ENCODE results near the gene LSP1. TPM values are rescaled to one million over a fixed set of nuclear protein-coding genes. Genes with fewer than 3 reads are reported as not detected.

The LSP1 gene
- total and polyA plus RNA-seq, 2 of the 13 experiments (the other 11 are each of a cell fraction or from before 2014, with no cell fraction given) = 0.59 to 1.00 TPM

DNA sequence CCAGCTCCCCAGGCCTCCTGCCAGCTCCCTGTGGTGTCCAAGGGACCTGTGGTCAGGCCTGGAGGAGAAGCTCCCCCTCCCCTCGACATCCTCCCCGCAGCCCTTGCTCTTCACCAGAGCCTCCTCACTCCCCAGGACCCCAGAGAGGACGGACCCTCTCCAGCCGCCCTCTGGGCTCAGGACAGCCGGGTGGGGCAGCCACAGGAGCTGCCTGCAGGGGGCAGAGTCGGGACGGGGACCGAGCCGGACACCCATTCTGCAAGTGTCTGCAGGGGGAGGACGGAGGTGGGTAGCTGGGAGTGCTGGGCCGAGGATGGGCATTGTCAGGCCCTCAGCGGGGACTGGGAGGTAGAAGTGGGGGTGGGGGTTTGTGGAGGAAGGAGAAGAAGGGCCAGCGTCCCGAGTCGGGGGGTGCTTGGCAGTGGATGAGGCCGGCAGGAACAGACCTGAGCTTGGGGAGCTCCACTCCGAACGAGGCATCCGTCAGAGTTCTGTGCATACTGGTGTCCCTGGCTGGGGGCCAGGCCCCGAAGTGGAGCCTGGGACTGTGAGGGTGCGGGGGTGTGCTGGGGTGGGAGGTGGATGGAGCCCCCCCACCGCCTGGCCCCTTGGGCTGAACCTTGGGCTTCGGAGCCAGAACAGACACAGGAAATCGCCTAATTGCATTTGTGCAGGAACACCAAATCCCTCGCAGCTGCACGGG is 23.6 kb downstream of the LSP1 start:
- peaks cover 11 to 53% of the 10 kb centered on the region in 2 experiments; a peak in 4 of 5 replicates for H3K27me3 ChIP-seq (ENCODE audit: control insufficient read depth in 1 of 2, insufficient read depth in 2 of 2, low read length in 2 of 2)
- DNase-seq (ENCODE audit: low spot score) = peak; percentile 27
- intact Hi-C loops (cut with micrococcal nuclease; ENCODE audit: unreplicated experiment) = no loop called here
- no peak overlapping the region for H2AFZ ChIP-seq (ENCODE audit: low read length)
- in situ Hi-C loops (cut with HindIII; ENCODE audit: extremely low pct_ligation_motif_present, low pct_unique_long_range_greater_than_20kb) = no loop called here
- FAIRE-seq = peak; percentile 65
- CTCF ChIA-PET (ENCODE audit: low intra/inter-chr PET ratio, low total read pairs) = interaction anchor here (0.6 to 2.9 kb wide), 4 partner anchors 183 to 331 kb away, joined by 3 to 36 read pairs (median 5); no protein-coding TSS in a partner anchor
- BruUV-seq (replicated peaks) = no TSS peak
- no peak overlapping the region for H3K9ac ChIP-seq (ENCODE audit: insufficient read depth, low read depth, low read length)
- no peaks in the 10 kb centered on the region for H3K9me3 ChIP-seq (ENCODE audit: low read length)
- H3K4me2 ChIP-seq (ENCODE audit: low read depth, low read length) = peak overlapping the region; percentile 32; the same call in 1 of the 2 replicates
- no peaks in the 10 kb centered on the region for H4K20me1 ChIP-seq (ENCODE audit: insufficient read depth, low read length)
- H3K79me2 ChIP-seq (ENCODE audit: insufficient read depth, low read length) = no peaks in the 10 kb centered on the region
- peaks cover 28% of the 10 kb centered on the region for H3K4me1 ChIP-seq (ENCODE audit: insufficient read depth, low read length)
- peak; percentile 66 for ATAC-seq
- 20% methylated on average over 19 of the region's 26 CpGs for WGBS (ENCODE audit: low lambda C conversion rate)
- no peak overlapping the region for H3K27ac ChIP-seq (ENCODE audit: extremely low read length, insufficient read depth, low read length)
- POLR2A ChIA-PET = interaction anchor here (1.1 to 1.8 kb wide), 2 partner anchors 182 to 275 kb away, joined by 4 read pairs; no protein-coding TSS in a partner anchor
- no peak overlapping the region for H3K4me3 ChIP-seq (replicated peaks in 1 of 3; ENCODE audit: insufficient read depth in 1 of 3, low read depth in 2 of 3, low read length in 3 of 3)
- H3K36me3 ChIP-seq (replicated peaks in 1 of 2; ENCODE audit: control insufficient read depth in 1 of 2, insufficient read depth in 2 of 2, low read length in 2 of 2) = no peaks in the 10 kb centered on the region
- TF ChIP-seq, protein P1, sequence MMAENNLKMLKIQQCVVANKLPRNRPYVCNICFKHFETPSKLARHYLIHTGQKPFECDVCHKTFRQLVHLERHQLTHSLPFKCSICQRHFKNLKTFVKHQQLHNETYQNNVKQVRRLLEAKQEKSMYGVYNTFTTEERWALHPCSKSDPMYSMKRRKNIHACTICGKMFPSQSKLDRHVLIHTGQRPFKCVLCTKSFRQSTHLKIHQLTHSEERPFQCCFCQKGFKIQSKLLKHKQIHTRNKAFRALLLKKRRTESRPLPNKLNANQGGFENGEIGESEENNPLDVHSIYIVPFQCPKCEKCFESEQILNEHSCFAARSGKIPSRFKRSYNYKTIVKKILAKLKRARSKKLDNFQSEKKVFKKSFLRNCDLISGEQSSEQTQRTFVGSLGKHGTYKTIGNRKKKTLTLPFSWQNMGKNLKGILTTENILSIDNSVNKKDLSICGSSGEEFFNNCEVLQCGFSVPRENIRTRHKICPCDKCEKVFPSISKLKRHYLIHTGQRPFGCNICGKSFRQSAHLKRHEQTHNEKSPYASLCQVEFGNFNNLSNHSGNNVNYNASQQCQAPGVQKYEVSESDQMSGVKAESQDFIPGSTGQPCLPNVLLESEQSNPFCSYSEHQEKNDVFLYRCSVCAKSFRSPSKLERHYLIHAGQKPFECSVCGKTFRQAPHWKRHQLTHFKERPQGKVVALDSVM (CRISPR knock-in tag; IDR thresholded peaks at IDR 0.05) = no peak
- TF ChIP-seq ZSCAN12 (CRISPR knock-in tag; IDR thresholded peaks at IDR 0.05) = no peak
- 0 out of 2 replicates have a peak, but pooled peaks have one; percentile 26 for TF ChIP-seq ZFX (CRISPR knock-in tag; IDR thresholded peaks at IDR 0.05; ENCODE audit: low read depth)
- no peak for TF ChIP-seq RBAK (CRISPR knock-in tag; IDR thresholded peaks at IDR 0.05)
- TF ChIP-seq PCBP1 (IDR thresholded peaks at IDR 0.05; ENCODE audit: borderline replicate concordance, low read depth, low read length) = 0 out of 2 replicates have a peak, but pooled peaks have one; percentile 55
- no peak for TF ChIP-seq KLF11 (CRISPR knock-in tag; IDR thresholded peaks at IDR 0.05)
- TF ChIP-seq RAD21 (CRISPR knock-in tag; IDR thresholded peaks at IDR 0.05) = peak; percentile 45
- TF ChIP-seq STAG1 (CRISPR knock-in tag; IDR thresholded peaks at IDR 0.05) = peak; percentile 60
- TF ChIP-seq RBM39 (IDR thresholded peaks at IDR 0.05; ENCODE audit: low read depth, low read length, poor library complexity, severe bottlenecking) = peak; percentile 33
- TF ChIP-seq ELF4 (CRISPR knock-in tag; IDR thresholded peaks at IDR 0.05; ENCODE audit: borderline replicate concordance) = no peak
- TF ChIP-seq HNF4G (IDR thresholded peaks at IDR 0.05; ENCODE audit: borderline replicate concordance, low read depth, low read length) = no peak
- no peak for TF ChIP-seq HNF4G (CRISPR knock-in tag; IDR thresholded peaks at IDR 0.05; ENCODE audit: borderline replicate concordance, low read depth)
- TF ChIP-seq ZNF256 (CRISPR knock-in tag; conservative IDR thresholded peaks at IDR 0.05) = peak; percentile 88
- no peak for TF ChIP-seq NFYB (CRISPR knock-in tag; IDR thresholded peaks at IDR 0.05)
- TF ChIP-seq, protein P2, sequence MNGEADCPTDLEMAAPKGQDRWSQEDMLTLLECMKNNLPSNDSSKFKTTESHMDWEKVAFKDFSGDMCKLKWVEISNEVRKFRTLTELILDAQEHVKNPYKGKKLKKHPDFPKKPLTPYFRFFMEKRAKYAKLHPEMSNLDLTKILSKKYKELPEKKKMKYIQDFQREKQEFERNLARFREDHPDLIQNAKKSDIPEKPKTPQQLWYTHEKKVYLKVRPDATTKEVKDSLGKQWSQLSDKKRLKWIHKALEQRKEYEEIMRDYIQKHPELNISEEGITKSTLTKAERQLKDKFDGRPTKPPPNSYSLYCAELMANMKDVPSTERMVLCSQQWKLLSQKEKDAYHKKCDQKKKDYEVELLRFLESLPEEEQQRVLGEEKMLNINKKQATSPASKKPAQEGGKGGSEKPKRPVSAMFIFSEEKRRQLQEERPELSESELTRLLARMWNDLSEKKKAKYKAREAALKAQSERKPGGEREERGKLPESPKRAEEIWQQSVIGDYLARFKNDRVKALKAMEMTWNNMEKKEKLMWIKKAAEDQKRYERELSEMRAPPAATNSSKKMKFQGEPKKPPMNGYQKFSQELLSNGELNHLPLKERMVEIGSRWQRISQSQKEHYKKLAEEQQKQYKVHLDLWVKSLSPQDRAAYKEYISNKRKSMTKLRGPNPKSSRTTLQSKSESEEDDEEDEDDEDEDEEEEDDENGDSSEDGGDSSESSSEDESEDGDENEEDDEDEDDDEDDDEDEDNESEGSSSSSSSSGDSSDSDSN (CRISPR knock-in tag; IDR thresholded peaks at IDR 0.05) = 0 out of 2 replicates have a peak, but pooled peaks have one; percentile 18
- TF ChIP-seq, protein P3, sequence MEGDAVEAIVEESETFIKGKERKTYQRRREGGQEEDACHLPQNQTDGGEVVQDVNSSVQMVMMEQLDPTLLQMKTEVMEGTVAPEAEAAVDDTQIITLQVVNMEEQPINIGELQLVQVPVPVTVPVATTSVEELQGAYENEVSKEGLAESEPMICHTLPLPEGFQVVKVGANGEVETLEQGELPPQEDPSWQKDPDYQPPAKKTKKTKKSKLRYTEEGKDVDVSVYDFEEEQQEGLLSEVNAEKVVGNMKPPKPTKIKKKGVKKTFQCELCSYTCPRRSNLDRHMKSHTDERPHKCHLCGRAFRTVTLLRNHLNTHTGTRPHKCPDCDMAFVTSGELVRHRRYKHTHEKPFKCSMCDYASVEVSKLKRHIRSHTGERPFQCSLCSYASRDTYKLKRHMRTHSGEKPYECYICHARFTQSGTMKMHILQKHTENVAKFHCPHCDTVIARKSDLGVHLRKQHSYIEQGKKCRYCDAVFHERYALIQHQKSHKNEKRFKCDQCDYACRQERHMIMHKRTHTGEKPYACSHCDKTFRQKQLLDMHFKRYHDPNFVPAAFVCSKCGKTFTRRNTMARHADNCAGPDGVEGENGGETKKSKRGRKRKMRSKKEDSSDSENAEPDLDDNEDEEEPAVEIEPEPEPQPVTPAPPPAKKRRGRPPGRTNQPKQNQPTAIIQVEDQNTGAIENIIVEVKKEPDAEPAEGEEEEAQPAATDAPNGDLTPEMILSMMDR (CRISPR knock-in tag; IDR thresholded peaks at IDR 0.05) = peak; percentile 83
- TF ChIP-seq SPEN (CRISPR knock-in tag; IDR thresholded peaks at IDR 0.05; ENCODE audit: low read depth) = 0 out of 2 replicates have a peak, but pooled peaks have one; percentile 19
- no peak for TF ChIP-seq HHEX (CRISPR knock-in tag; IDR thresholded peaks at IDR 0.05)
- TF ChIP-seq ZBTB42 (CRISPR knock-in tag; IDR thresholded peaks at IDR 0.05) = no peak

Measured in HepG2 (cell line).